GM10266 (cell line): ENCODE measurements around the gene GLRX.

ENCODE experiments used
- DNase-seq: peaks from one replicate; pipeline ENCODE4 v3.0.0; 2012; ENCODE audit errors: extremely low spot score
- TF ChIP-seq, protein P1 (sequence below): IDR thresholded peaks from 2 replicates; pipeline ENCODE4 v1.5.1; 2012; ENCODE audit warnings: mild to moderate bottlenecking, low read depth; ENCODE audit not compliant: control insufficient read depth, insufficient read depth; ENCODE audit errors: missing control alignments

GLRX gene

DNA sequence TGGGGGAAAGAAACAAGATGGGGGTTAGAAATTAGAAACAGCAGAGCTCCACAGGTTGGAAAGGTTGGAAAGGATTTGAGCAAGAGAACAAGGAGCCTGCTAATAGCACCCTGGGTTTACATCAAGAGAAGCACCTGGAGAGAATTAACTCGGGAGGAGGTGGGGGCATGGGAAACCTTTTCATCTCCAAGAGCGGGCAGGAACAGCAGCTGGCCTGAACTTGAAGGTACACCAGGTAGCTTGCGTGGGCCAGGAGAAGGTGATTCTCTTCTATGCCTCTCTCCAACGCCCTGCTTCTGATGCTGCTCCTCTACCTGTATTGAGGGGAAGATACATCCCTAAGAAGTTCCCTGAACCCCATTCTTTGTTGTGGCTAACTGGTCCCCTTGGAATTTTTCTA lies 37.1 kb upstream of the GLRX start:
- no peak for DNase-seq
- TF ChIP-seq, protein P1, sequence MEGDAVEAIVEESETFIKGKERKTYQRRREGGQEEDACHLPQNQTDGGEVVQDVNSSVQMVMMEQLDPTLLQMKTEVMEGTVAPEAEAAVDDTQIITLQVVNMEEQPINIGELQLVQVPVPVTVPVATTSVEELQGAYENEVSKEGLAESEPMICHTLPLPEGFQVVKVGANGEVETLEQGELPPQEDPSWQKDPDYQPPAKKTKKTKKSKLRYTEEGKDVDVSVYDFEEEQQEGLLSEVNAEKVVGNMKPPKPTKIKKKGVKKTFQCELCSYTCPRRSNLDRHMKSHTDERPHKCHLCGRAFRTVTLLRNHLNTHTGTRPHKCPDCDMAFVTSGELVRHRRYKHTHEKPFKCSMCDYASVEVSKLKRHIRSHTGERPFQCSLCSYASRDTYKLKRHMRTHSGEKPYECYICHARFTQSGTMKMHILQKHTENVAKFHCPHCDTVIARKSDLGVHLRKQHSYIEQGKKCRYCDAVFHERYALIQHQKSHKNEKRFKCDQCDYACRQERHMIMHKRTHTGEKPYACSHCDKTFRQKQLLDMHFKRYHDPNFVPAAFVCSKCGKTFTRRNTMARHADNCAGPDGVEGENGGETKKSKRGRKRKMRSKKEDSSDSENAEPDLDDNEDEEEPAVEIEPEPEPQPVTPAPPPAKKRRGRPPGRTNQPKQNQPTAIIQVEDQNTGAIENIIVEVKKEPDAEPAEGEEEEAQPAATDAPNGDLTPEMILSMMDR, result no peak

DNA sequence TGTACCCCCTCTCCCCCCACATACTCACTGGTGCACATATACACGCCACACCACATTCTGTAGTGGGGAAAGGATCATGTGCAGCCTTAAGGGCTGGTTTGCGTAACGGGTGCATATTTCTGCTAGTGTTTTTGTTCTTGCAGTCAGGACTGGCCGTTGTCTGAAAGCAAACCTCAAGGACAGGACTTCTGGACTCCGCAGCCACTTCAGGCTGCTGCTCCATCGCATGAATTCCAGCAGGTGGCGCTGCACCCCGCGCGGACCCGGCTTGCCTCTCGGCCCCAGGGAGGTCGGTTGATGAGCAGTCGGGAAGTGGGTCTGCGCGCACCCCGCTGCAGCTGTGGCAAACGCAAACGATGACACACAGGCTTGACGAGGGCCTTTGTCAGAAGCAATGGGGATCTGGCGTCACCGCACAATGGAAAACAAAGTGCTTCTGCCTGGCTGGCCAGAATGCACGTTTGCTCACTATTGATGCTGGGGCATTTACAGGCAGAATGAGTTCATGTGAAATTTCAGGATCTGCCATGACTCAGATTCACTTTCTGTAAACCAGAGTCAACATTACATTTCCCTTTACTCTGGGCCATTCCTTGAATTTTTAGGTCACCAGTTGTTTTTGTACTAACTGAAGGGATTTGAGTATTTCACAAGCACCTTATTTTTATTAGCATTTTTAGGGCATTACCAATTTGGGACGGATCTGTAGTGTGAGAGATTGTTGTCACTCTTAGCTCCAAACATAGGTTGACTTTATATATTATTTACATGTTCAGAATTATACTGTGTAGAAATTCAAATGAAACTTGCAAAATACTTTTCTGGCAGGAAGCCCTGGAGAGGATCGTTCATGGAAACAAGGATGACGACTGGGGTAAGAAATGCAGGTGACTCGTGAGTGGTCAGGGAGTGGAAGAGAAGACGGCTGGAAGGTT lies 36.4 kb upstream of the GLRX start:
- TF ChIP-seq, protein P1, result peak; percentile 100
- peak; percentile 89 for DNase-seq

DNA sequence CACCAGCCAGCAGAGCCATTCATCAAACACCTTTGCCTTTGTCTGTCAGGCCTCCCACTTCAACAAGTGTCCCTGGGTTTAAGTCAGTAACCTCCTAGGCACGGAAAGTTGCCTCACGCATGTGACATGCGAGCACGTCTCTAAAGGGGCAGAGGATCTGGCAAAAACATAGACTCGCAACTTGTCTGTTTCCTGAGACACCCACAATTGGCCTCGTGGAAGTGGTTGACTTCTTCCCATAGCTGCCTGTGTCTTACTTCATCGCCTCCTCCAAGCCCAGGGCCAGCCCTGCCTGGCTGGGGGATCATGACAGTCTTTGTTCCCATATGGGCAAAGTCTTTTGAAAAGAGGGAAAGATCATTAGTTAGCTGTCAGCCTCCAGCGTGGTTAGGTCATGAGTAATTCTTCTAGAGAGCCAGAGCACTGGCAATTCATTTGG lies 35.5 kb upstream of the GLRX start:
- DNase-seq, result no peak
- TF ChIP-seq, protein P1, result no peak

DNA sequence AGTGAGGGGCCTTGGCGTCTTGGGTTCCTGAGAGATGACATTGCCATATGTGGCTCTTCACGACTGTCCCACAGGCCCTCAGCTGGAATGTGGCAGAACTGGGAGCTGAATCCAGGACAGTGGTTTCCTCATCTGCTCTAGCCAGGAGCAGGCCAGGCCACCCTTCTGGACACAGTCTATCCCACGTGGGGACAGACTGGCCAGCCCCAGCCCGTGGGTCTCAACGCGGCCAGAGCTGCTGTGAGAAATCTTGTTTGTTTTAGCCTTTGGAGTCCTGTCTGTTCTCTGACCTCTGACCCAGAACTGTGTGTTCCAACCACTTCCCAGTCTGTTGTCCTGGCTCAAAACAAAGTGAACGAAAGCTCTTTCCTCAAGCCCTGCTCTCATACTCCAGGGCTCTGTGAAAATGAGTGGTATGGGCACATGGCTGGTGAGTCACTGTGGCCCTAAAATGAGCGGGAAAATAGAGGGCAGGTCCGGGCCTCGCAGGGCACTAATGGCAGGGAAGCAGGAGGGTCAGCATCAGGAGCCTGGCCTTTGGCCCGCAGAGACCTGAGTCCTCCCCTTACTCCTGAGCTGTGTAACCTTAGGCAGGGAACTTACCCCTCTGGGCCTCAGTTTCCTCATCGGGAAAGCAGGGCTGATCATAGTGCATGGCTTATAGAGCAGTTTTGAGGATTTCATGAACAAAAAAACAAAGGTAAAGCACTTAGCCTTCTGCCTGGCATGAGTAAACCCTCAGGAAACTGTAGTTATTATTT lies 34.8 kb upstream of the GLRX start:
- DNase-seq, result no peak
- TF ChIP-seq, protein P1, result no peak

DNA sequence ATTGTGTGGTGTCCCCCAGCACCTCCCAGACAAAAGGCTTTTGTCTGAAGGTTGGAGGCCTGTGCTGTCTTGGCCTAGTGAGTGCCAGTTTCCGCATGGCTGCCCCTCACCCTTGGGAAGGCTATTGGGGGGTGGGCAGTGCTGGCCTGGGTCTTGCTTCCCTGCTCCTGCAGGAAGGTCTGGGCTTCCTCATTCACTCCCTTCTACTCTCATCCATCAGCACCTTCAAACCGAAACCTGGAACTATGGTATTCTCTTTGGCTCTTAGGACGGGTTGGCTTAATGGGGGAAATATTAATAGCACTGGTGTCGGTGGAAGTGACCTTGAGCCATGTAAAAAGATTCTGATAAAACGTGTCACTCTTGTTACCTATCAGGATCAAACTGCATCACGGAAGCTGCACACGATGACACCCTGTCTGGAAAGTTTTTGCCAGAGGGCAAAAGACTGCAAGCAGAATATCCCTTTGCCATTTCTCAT lies 34.0 kb upstream of the GLRX start:
- DNase-seq, result no peak
- TF ChIP-seq, protein P1, result no peak

DNA sequence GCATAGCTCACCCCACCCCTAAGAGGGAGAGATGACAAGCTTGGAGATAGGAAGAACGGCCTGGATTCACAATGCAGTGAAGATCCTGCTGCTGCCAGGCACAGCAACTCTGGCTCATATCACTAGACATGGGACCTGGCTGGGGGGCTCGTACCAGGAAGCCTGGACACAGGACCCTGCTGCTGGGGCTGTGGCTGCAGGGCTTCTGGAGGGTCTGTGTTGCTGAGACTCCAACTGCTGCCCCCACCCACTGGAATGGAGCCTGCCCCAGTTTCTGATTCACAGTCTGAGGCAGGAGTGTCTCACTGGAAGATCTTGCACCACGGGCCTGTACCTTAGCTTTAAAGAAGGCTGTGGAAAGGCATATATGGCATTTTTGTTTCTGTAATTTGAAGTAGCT lies 31.0 kb upstream of the GLRX start:
- TF ChIP-seq, protein P1, result no peak
- DNase-seq, result no peak
